NCI-H82 treated with DMSO at 0.1 percent for 48 hours (cell line): ENCODE results near the gene CAGE1.
"Not testable (repeated sequence)": the region's sequence is repeated elsewhere in the genome, so short reads cannot be mapped to it uniquely, and the experiment has no call there.

ENCODE experiments used
- DNase-seq: peaks from one replicate; lab custom pipeline; 2025; ENCODE audit not compliant: unreplicated experiment; lab: John Stamatoyannopoulos, UW

The CAGE1 gene

DNA sequence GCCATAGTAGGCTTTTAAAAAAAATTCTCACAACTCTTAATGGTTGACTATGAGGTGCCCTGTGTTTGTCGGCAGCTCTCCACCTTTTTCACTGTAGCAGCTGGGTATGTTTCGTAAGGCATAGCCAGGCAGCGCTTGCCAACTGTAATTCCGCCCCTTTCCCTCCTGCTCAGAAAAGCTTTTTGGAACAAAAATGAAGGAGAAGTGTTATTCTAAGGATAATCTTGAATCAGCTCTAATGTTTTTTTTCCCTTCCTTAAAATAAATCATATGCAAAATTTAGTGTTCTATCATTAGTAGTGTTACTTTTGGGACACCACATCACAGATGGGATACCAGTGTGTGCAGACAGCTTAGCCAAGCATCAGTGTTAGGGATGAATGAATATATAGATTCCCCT lies 21.3 kb upstream of the CAGE1 start:
- no peak for DNase-seq

- no peak for DNase-seq
Observed at GRCh38 chr6:7409740-7410139, 20.2 kb upstream of the CAGE1 start.

GRCh38 chr6:7406743-7407142 lies 17.2 kb upstream of the CAGE1 start:
- no peak for DNase-seq

GRCh38 chr6:7404546-7404945 lies 15.0 kb upstream of the CAGE1 start:
- no peak for DNase-seq

- DNase-seq = no peak
Observed at GRCh38 chr6:7402716-7403115, 13.2 kb upstream of the CAGE1 start.

DNA sequence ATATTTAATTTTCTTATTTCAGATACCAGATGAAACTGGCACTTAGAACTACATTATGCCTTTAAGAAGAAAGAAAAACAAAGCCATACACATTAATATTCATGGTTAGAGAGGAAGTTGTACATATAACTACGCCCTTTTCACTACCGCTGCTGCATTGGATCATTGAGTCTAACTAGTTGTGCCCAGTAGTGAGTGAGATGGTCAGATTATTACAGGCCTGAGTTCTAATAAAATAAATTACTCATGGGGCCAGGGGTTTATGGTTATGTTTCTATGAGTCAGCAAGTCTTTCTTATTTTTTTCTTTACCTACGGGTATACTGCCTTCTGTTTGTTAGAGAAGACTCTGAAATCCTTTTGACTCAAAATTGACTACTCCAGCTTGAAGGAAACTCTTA lies 11.5 kb upstream of the CAGE1 start:
- no peak for DNase-seq

GRCh38 chr6:7392402-7392801 lies 2.9 kb upstream of the CAGE1 start:
- DNase-seq = no peak

DNA sequence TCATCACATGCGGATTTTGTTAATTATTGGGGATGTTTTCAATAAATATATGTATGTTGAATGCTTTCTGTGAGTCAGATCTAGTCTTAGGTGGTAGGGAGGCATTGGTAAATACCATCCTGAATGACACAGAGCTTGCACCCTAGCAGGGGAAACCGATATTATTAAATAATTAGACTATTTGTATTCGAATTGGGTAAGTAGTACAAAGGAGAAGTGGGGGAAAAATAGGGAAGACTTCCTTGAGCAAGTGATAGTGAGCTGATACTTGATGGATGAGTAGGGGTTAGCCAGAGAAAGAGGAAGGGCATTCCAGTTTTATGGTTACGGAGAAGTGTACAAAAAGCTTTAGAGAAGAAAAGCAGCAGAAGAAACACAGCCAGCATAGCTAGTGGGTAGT lies 1.6 kb upstream of the CAGE1 start:
- no peak for DNase-seq

- no peak for DNase-seq
Observed at GRCh38 chr6:7390226-7390878, 810 bp upstream of the CAGE1 start.

- no peak for DNase-seq
Observed at GRCh38 chr6:7389162-7389450, 436 bp downstream of the CAGE1 start.

DNA sequence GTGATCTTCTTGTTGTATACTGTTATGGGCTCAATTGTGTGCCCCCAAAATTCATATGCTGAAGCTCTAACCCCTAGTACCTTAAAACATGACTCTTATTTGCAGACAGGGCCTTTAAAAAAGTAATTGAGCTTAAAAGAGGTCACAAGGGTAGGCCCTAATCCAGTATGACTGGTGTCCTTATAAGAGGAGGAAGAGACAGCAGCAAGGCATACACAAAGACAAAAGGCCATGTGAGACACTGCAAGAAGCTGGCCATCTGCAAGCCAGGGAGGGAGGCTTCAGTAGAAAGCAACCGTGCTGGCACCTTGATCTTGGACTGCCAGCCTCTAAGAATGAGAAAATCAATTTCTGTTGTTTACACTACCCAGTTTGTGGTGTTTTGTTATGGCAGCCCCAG lies 8.4 kb downstream of the CAGE1 start:
- no peak for DNase-seq

DNA sequence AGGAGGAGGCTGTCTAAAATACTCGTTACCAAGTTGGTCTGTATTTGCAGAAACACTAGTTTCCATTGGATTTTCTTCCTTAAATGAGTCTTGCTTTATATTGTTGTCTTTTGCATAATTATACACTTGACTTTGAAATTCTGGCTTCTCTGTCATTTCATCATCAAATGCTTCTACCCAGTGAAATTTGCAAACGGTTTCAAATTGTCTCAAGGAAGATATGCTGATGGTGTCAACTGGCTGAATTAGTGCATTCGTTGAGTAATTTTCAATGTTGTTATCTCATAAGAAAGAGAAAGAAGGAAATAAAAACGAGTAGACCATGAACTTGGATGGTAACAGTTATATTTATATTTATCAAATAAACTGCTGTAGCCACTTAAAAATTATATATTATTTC lies 10.8 kb downstream of the CAGE1 start:
- no peak for DNase-seq

DNA sequence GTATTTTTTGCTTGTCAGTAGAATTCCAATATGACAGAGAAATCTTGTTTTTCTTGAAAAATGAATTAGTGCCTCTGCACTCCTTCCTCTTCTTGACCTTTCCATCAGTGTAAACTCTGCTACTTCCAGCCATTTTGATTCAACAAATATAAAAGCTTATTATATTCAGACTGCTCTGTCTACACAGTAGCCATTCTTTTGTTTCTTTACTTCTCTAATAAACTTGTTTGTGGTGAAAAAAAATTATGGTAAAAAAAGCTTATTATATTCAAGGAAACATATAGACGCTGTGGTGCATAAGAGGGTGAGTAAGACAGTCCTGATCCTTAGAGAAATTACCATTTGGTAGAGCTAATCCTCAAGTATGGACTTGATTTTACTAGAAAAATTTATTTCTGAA lies 11.6 kb downstream of the CAGE1 start:
- no peak for DNase-seq

- DNase-seq = no peak
Observed at GRCh38 chr6:7373739-7374138, 15.8 kb downstream of the CAGE1 start.

DNA sequence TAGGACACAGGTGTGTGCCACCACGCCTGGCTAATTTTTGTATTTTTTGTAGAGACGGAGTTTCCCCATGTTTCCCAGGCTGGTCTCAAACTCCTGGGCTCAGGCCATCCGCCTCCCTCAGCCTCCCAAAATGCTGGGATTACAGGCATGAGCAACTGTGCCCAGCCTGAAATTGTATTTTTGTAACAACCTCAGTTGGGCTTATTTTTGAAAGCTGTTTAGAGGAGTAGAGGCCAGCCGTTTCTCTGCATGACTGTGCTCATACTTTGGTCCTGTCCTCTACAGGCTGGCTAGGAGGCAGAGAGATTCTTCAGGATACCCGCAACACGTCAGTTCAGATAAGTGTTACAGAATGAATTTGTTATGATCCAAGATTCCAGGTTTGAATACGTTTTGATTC lies 22.1 kb downstream of the CAGE1 start:
- no peak for DNase-seq

DNA sequence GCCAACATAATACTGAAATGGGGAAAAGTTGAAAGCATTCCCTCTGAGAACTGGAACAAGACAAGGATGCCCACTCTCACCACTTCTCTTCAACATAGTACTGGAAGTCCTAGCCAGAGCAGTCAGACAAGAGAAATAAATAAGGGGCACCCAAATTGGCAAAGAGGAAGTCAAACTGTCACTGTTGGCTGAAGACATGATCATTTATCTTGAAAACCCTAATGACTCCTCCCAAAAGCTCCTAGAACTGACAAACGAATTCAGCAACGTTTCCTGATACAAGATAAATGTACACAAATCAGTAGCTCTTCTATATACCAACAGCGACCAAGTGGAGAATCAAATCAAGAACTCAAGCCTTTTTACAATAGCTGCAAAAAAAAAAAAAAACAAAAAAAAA lies 37.6 kb downstream of the CAGE1 start:
- not testable (repeated sequence) for DNase-seq

- not testable (repeated sequence) for DNase-seq
Observed at GRCh38 chr6:7350591-7350990, 39.0 kb downstream of the CAGE1 start.

DNA sequence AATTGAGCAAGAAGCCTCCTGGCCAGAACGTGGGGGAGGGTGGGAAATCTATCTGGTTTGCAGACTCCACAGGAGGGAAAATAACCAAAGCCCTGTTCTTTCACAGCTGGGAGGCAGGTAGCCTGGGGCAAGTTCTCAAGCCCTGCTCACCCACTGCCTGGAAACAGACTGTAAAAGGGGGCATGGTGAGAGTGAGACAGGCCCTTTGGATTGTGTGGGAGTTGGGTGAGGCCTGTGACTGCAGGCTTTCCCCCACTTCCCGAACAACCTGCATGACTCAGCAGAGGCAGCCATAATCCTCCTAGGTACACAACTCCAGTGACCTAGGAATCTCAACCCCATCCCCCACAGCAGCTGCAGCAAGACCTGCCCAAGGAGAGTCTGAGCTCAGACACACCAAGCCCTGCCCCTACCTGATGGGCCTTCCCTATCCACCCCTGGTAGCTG lies 42.0 kb downstream of the CAGE1 start:
- not testable (repeated sequence) for DNase-seq

DNA sequence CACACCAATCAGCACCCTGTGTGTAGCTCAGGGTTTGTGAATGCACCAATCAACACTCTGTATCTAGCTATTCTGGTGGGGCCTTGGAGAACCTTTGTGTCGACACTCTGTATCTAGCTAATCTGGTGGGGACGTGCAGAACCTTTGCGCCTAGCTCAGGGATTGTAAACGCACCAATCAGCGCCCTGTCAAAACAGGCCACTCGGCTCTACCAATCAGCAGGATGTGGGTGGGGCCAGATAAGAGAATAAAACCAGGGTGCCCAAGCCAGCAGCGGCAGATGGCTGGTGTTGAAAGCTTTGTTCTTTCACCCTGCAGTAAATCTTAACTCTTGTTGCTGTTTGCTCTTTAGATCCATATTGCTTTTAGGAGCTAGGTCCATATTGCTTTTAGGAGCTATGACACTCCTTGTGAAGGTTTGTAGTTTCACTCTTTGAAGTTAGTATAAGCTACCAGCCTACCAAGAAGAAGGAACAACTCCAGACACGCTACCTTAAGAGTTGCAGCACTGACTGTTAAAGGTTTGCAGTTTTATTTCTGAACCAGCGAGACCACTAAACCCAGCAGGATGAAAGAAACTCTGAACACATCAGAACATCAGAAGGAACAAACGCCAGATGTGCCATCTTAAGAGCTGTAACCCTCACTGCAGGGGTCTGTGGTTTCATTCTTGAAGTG lies 44.6 kb downstream of the CAGE1 start:
- not testable (repeated sequence) for DNase-seq

GRCh38 chr6:7343546-7344475 lies 45.7 kb downstream of the CAGE1 start:
- no peak for DNase-seq

DNA sequence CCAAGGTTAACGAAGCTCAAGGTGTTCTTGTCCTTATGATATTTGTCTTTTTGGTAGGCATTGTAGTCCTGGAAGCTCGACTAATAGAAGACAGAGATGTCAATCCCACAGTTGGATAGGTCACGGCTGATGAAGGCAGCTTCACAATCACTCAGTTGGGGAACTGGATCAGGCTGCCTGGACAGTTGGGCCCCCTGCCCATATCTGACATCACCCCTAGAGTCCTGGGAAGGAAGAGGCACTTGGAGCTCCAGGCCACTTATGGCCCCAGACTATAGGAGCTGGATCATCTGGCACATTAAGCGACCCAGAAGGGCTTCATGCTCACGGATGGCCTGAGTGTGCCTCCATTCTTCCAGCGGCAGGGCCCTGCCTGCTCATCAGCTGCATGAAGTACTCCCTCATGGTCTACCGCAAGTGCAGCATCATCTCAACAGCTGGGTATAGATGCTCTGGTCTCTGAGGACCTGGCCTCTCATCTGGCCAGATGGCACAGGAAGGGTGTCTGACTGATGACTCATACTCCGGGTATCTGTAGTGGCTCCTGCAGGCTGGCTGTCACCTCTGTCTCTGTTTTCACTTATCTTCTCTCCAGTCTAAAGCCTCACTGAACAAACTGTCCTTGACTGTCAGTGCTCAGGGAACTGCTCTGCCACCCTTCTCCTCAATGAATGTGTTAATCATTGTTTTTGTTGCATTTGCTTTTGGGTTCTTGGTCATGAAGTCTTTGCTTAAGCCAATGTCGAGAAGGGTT lies 47.4 kb downstream of the CAGE1 start:
- DNase-seq = no peak
